T-helper 2 cell (primary cell): Measurements from ENCODE around the gene PDGFB.

ENCODE experiments used
- DNase-seq, 5 experiments: peaks; one replicate each; pipeline versions ENCODE4 v3.0.0 to v3.0.0-alpha.2; 2012 to 2022

Gene PDGFB

GRCh38 chr22:39253435-39254070 is 8.8 kb upstream of the PDGFB start:
- no peak for DNase-seq

GRCh38 chr22:39252461-39253434 is 8.0 kb upstream of the PDGFB start:
- no peak for DNase-seq

GRCh38 chr22:39251762-39252460 is 7.1 kb upstream of the PDGFB start:
- DNase-seq: no peak

- DNase-seq: no peak
Observed at GRCh38 chr22:39250838-39251237, 6.1 kb upstream of the PDGFB start.

DNA sequence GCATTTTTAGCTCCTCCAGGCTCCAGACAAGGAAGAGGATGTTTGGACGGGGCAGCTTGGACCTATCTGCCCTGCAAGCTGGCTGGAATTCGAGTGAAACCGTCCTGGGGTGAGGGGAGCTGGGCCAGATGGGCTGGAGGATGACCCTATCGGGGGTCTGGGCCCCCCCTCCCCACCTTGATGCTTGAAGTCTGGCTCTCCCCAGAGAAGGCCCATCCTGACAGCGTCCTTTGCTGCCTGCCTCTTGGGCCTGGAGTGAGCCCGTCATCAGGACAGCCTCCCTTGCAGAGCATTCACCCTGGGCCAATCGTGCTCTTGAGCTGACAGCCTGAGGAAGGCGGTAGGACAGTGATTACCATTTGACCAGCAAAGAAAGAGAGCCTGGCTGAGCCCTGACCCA is 5.3 kb upstream of the PDGFB start:
- no peak for DNase-seq

DNA sequence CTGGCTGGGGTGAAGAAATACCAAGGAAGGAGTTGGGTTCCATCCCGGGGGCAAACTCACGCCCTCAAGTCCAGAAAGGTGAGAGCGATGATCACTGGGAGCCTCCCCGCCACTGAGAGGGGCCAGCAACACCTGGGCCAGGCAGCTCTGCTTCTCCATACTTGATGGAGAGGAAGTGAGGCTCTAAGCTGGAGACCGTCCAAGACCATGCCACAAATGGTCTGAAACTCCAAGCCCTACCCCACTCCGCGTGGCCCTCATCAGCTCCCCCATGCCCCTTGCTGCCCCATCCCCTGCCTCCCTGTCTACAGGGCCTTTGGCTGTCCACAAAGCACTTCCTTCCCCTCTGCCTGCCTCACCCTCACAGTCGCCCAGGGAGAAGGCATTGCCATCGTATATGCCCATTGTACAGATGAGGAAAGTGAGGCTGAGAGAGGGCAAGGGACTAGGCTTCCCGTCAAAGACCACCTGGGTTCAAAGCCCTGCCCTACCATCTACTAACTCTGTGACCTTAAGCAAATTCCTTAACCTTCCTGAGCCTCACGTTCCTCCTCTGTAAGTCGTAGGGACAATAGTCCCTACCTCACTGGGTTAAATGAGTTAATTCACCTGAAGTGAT is 4.4 kb upstream of the PDGFB start:
- DNase-seq: no peak

- no peak for DNase-seq
Observed at GRCh38 chr22:39248254-39248653, 3.5 kb upstream of the PDGFB start.

DNA sequence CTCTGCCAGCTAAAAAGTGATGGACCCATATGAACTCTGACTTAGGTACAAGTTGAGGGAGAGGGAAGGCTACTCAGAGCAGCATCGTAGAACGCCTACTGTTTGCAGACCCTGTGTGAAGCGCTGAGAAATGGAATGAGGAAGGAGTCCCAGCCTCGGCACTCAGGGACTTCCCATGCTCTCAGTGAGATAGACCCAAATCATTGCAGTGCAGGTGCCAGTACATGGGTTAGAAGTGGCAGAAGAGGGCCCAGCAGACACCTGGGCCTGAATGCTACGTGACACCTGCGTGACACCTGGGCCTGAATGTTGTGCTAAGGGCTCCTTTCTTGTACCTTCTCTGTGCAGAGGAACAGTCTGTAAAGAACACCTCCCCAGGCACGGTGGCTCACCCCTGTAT is 2.6 kb upstream of the PDGFB start:
- no peak for DNase-seq

DNA sequence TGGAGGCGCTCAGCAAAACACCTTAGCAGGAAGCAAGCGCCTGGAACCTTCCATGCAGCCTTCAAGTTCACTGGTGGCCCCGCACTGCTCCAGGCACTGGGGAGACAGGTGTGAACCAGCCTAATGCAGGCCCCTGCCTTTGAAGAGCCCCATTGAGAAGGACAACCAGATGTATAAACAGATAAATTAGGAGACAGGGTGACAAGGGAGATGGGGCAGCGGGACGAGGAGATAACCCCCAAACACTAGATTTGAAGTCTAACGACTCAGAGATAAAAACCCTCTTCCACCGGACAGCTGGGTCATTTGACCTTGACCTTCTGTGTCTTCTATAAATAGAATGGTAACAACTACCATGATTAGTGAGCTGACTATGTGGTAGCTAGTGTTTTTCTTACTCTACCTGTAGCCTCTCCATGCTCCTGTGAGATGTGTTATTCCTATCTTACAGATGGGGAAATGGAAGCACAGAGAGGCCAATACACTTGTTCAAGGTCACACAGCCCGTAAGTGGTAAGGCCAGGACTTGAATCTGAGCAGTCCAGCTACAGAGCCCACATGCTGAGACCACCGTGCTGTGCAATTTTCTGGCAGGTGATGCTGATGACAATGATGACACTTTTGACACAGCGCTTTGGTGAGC is 2.0 kb upstream of the PDGFB start:
- no peak for DNase-seq

DNA sequence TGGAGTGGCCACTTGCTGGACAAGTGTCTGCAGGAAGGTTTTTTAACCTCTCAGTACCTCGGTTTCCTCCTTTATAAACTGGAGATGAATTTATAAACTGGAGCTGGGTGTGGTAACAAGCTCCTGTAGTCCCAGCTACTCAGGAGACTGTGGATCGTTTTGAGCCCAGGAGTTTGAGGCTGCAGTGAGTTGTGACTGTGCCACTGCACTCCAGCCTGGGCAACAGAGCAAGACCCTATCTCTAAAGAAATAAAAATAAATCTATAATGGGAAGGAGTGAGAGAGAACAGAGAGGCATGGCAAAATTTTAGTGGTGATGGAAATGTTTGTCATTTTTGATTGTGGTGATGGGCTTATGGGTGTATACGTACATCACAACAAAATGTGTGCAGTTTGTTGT is 1.4 kb upstream of the PDGFB start:
- no peak for DNase-seq

DNA sequence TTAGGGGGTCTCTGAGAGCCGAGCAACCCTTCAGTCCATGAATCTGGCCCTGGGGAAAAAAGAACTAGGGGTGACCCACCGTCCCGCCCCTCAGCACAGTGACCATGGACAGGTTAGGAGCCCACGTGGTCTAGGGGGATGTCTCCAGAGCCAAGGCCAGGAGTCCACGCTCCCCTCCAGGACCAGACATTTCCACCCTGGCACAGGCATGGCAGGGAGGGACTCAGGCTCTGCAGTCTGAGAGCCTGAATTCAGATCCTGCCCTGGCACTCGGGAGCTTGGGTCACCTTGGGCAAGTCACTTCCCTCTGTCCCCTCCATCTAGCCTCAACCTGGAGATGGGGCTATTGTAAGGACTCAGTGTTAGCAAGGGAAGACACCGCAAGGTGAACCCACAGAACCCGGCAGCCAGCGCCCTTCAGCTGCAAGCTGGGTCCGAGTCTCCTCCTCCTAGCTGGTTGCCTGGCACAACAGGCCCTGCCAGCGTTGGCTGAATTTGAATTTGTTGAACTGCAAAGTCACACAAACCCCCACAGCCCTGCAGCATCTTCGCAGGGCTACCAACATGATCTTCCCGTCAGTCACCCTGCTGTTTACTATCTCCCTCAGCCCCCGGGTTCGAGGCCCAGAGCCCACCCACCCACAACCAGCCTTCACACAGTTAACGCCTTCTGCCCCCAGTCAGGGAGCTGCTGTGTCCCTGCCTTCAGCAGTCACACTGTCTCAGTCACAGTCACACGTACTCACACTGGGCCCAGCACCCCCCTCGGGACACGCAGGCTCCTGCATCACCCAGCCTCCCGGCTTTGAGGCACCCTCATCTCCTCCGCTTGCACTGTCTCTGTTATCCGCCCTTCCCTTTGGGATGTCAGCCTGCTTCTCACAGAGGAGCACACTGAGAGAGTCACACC is 603 bp upstream of the PDGFB start:
- DNase-seq: no peak

- DNase-seq: peak in 1 of 5 experiments; percentile 16
Observed at GRCh38 chr22:39244136-39244495, 666 bp downstream of the PDGFB start.

DNA sequence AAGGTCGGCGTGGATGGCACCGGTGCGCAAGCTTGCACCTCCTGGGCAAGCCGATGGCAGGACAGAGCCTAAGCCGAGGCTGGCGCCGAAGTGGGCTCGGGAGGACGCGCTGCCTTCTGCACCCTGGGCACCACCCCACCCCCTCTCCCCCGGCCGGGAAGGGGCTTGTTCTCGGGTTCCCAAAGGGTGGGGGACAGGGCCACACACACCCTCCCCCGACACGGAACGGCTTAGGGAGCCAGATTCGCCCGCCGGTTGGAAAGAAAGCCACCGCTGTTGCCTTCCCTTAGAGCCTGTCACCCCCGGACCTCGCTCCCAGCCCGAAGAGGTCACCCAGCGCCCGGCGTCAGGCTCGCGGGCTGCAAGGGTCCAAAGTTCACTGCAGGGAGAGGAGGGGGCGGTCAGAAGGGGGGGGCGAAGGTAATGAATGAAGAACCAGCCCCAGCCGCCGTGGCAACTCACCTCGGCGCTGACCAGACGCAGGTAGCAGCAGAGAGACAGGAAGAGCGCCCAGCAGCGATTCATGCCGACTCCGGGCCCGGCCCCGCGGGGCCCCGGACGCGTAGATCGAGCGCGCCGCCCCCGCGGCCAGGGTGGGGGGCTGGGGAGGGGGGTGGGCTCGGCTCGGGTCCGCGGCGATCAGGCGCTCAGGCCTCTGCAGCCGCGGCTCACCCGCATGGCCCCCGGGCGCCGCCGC is 1.2 kb downstream of the PDGFB start:
- DNase-seq: peak in 2 of 5 experiments; percentile 22 to 26

GRCh38 chr22:39242595-39243438 is 2.0 kb downstream of the PDGFB start:
- peak in 3 of 5 experiments; percentile 21 to 45 (median 30) for DNase-seq

GRCh38 chr22:39241794-39242594 is 2.8 kb downstream of the PDGFB start:
- peak in 3 of 5 experiments; percentile 26 to 90 (median 63) for DNase-seq

GRCh38 chr22:39240831-39241793 is 3.7 kb downstream of the PDGFB start:
- peak in 3 of 5 experiments; percentile 42 to 63 (median 55) for DNase-seq
